HEK293 (cell line): ENCODE data around the gene CINP.

Source experiments
- EGR2 ChIP-seq: fragments of 450-650 bp; formaldehyde crosslinking; IDR thresholded peaks from 2 replicates; pipeline ENCODE4 v1.5.1; 2016; ENCODE audit warnings: low read depth, missing biosample characterization, missing genetic modification characterization
- HIC1 ChIP-seq: fragments of 450-650 bp; formaldehyde crosslinking; IDR thresholded peaks from 2 replicates; pipeline ENCODE4 v1.5.1; 2016; ENCODE audit warnings: missing biosample characterization, missing genetic modification characterization
- KLF16 ChIP-seq: fragments of 450-650 bp; formaldehyde crosslinking; IDR thresholded peaks from 2 replicates; pipeline ENCODE4 v1.5.1; 2017; ENCODE audit warnings: missing biosample characterization, missing genetic modification characterization
- KLF7 ChIP-seq: fragments of 450-650 bp; formaldehyde crosslinking; IDR thresholded peaks from 2 replicates; pipeline ENCODE4 v1.5.1; 2016; ENCODE audit warnings: missing biosample characterization, missing genetic modification characterization, borderline replicate concordance
- MYNN ChIP-seq: fragments of 450-650 bp; formaldehyde crosslinking; IDR thresholded peaks from 2 replicates; pipeline ENCODE4 v1.5.1; 2016; ENCODE audit warnings: missing biosample characterization, missing genetic modification characterization, borderline replicate concordance
- PRDM4 ChIP-seq: fragments of 450-650 bp; formaldehyde crosslinking; IDR thresholded peaks from 2 replicates; pipeline ENCODE4 v1.5.1; 2017; ENCODE audit warnings: missing biosample characterization, missing genetic modification characterization
- SCRT2 ChIP-seq: fragments of 450-650 bp; formaldehyde crosslinking; IDR thresholded peaks from 2 replicates; pipeline ENCODE4 v1.5.1; 2016; ENCODE audit warnings: missing biosample characterization, missing genetic modification characterization
- SP3 ChIP-seq: fragments of 450-650 bp; formaldehyde crosslinking; IDR thresholded peaks from 2 replicates; pipeline ENCODE4 v1.5.1; 2016; ENCODE audit warnings: missing biosample characterization, missing genetic modification characterization
- YY2 ChIP-seq: fragments of 450-650 bp; formaldehyde crosslinking; IDR thresholded peaks from 2 replicates; pipeline ENCODE4 v1.5.1; 2016; ENCODE audit warnings: missing biosample characterization, missing genetic modification characterization
- ZBTB11 ChIP-seq: fragments of 450-650 bp; formaldehyde crosslinking; conservative IDR thresholded peaks from 2 replicates; pipeline ENCODE4 v1.5.1; 2016; ENCODE audit warnings: low read depth, missing biosample characterization, missing genetic modification characterization
- ZBTB20 ChIP-seq: fragments of 450-650 bp; formaldehyde crosslinking; IDR thresholded peaks from 2 replicates; pipeline ENCODE4 v1.5.1; 2016; ENCODE audit warnings: missing biosample characterization, missing genetic modification characterization
- ZBTB21 ChIP-seq: fragments of 450-650 bp; formaldehyde crosslinking; IDR thresholded peaks from 2 replicates; pipeline ENCODE4 v1.5.1; 2017; ENCODE audit warnings: missing biosample characterization, missing genetic modification characterization
- ZBTB48 ChIP-seq: fragments of 450-650 bp; formaldehyde crosslinking; IDR thresholded peaks from 2 replicates; pipeline ENCODE4 v1.5.1; 2016; ENCODE audit warnings: missing biosample characterization, missing genetic modification characterization
- ZNF114 ChIP-seq: fragments of 450-650 bp; formaldehyde crosslinking; IDR thresholded peaks from 2 replicates; pipeline ENCODE4 v1.5.0; 2017; ENCODE audit warnings: missing biosample characterization, missing genetic modification characterization
- ZNF248 ChIP-seq: fragments of 450-650 bp; formaldehyde crosslinking; IDR thresholded peaks from 2 replicates; pipeline ENCODE4 v1.5.1; 2017; ENCODE audit warnings: missing biosample characterization, missing genetic modification characterization
- ZNF274 ChIP-seq, 2 experiments: fragments of 200-500 bp in 1 of 2; fragments of 450-650 bp in 1 of 2; sonication (Bioruptor generic) in 1 of 2; formaldehyde crosslinking in 1 of 2; IDR thresholded peaks; 2 replicates each; pipeline versions ENCODE4 v1.5.1 to v1.6.1; 2014 to 2016; ENCODE audit warnings: borderline replicate concordance in 1 of 2, inconsistent platforms in 1 of 2, low read length in 1 of 2, missing biosample characterization in 1 of 2, missing genetic modification characterization in 1 of 2
- ZNF335 ChIP-seq: fragments of 450-650 bp; formaldehyde crosslinking; conservative IDR thresholded peaks from 2 replicates; pipeline ENCODE4 v1.5.1; 2016; ENCODE audit warnings: missing biosample characterization, missing genetic modification characterization
- ZNF426 ChIP-seq: fragments of 450-650 bp; formaldehyde crosslinking; IDR thresholded peaks from 2 replicates; pipeline ENCODE4 v1.5.1; 2017; ENCODE audit warnings: missing biosample characterization, missing genetic modification characterization, mild to moderate bottlenecking, inconsistent platforms, moderate library complexity
- ZNF433 ChIP-seq: fragments of 450-650 bp; formaldehyde crosslinking; IDR thresholded peaks from 2 replicates; pipeline ENCODE4 v1.5.1; 2016; ENCODE audit warnings: missing biosample characterization, missing genetic modification characterization, low read depth
- ZNF488 ChIP-seq: fragments of 450-650 bp; formaldehyde crosslinking; IDR thresholded peaks from 2 replicates; pipeline ENCODE4 v1.5.1; 2016; ENCODE audit warnings: missing biosample characterization, missing genetic modification characterization
- ZNF580 ChIP-seq: fragments of 450-650 bp; formaldehyde crosslinking; IDR thresholded peaks from 2 replicates; pipeline ENCODE4 v1.5.1; 2016; ENCODE audit warnings: missing biosample characterization, missing genetic modification characterization
- ZNF585B ChIP-seq: fragments of 450-650 bp; formaldehyde crosslinking; IDR thresholded peaks from 2 replicates; pipeline ENCODE4 v1.5.1; 2016; ENCODE audit warnings: missing biosample characterization, missing genetic modification characterization
- ZNF596 ChIP-seq: fragments of 450-650 bp; IDR thresholded peaks from 2 replicates; pipeline ENCODE4 v1.5.0; 2018; ENCODE audit warnings: missing biosample characterization, mild to moderate bottlenecking, missing genetic modification characterization, moderate library complexity
- ZNF654 ChIP-seq: fragments of 450-650 bp; formaldehyde crosslinking; IDR thresholded peaks from 2 replicates; pipeline ENCODE4 v1.5.1; 2016; ENCODE audit warnings: low read depth, missing biosample characterization, missing genetic modification characterization
- ZNF658 ChIP-seq: fragments of 450-650 bp; formaldehyde crosslinking; IDR thresholded peaks from 2 replicates; pipeline ENCODE4; 2016; ENCODE audit warnings: missing biosample characterization, missing genetic modification characterization
- ZNF76 ChIP-seq: fragments of 450-650 bp; formaldehyde crosslinking; IDR thresholded peaks from 2 replicates; pipeline ENCODE4; 2016; ENCODE audit warnings: low read depth, missing biosample characterization, missing genetic modification characterization, borderline replicate concordance
- ZNF785 ChIP-seq: fragments of 450-650 bp; formaldehyde crosslinking; IDR thresholded peaks from 2 replicates; pipeline ENCODE4 v1.5.1; 2016; ENCODE audit warnings: missing biosample characterization, missing genetic modification characterization
- ZNF792 ChIP-seq: fragments of 450-650 bp; formaldehyde crosslinking; IDR thresholded peaks from 2 replicates; pipeline ENCODE4 v1.5.1; 2016; ENCODE audit warnings: missing biosample characterization, missing genetic modification characterization

CINP gene

GRCh38 chr14:102314242-102315011, 48.3 kb downstream of the CINP start (continued):
- 0 out of 2 replicates have a peak, but pooled peaks have one; percentile 48 for TF ChIP-seq KLF7 (tag by site-specific recombination)
- TF ChIP-seq ZNF274 (IDR thresholded peaks at IDR 0.05; ENCODE audit: low read length): no peak
- no peak for TF ChIP-seq ZNF274 (tag by site-specific recombination; IDR thresholded peaks at IDR 0.05; ENCODE audit: borderline replicate concordance)
- TF ChIP-seq ZBTB48: peak; percentile 67; the same call in 1 of the 2 replicates
- TF ChIP-seq MYNN (tag by site-specific recombination): no peak
- TF ChIP-seq ZNF585B: no peak
- peak; percentile 57; the same call in 1 of the 2 replicates for TF ChIP-seq ZBTB20 (tag by site-specific recombination)
- peak; percentile 68 for TF ChIP-seq ZNF76 (tag by site-specific recombination)
- no peak for TF ChIP-seq ZNF433 (tag by site-specific recombination)
- no peak for TF ChIP-seq ZNF596 (tag by site-specific recombination)
- no peak for TF ChIP-seq ZBTB11 (tag by site-specific recombination)
- no peak; the same call in 1 of the 2 replicates for TF ChIP-seq PRDM4 (tag by site-specific recombination)
- TF ChIP-seq ZNF658 (tag by site-specific recombination): no peak
- TF ChIP-seq ZNF654 (tag by site-specific recombination): peak; percentile 90
- TF ChIP-seq ZNF248 (tag by site-specific recombination): no peak
- TF ChIP-seq ZNF580 (tag by site-specific recombination): 0 out of 2 replicates have a peak, but pooled peaks have one; percentile 62
- TF ChIP-seq ZBTB21 (tag by site-specific recombination): no peak
- TF ChIP-seq EGR2: peak; percentile 69
- TF ChIP-seq YY2: 0 out of 2 replicates have a peak, but pooled peaks have one; percentile 12
- TF ChIP-seq ZNF335: peak; percentile 78
- peak; percentile 91; the same call in 1 of the 2 replicates for TF ChIP-seq ZNF785 (tag by site-specific recombination)
- TF ChIP-seq SCRT2 (tag by site-specific recombination): 0 out of 2 replicates have a peak, but pooled peaks have one; percentile 28
- no peak for TF ChIP-seq ZNF114 (tag by site-specific recombination)
- no peak for TF ChIP-seq ZNF426 (tag by site-specific recombination)
- 0 out of 2 replicates have a peak, but pooled peaks have one; percentile 38 for TF ChIP-seq ZNF792 (tag by site-specific recombination)
- TF ChIP-seq KLF16: no peak; the same call in none of the 2 replicates
- no peak for TF ChIP-seq ZNF488 (tag by site-specific recombination)
- peak; percentile 97 for TF ChIP-seq HIC1 (tag by site-specific recombination)
- TF ChIP-seq SP3 (tag by site-specific recombination): no peak; the same call in 1 of the 2 replicates
